ENCODE results near the gene CEPT1.

Gene CEPT1

DNA sequence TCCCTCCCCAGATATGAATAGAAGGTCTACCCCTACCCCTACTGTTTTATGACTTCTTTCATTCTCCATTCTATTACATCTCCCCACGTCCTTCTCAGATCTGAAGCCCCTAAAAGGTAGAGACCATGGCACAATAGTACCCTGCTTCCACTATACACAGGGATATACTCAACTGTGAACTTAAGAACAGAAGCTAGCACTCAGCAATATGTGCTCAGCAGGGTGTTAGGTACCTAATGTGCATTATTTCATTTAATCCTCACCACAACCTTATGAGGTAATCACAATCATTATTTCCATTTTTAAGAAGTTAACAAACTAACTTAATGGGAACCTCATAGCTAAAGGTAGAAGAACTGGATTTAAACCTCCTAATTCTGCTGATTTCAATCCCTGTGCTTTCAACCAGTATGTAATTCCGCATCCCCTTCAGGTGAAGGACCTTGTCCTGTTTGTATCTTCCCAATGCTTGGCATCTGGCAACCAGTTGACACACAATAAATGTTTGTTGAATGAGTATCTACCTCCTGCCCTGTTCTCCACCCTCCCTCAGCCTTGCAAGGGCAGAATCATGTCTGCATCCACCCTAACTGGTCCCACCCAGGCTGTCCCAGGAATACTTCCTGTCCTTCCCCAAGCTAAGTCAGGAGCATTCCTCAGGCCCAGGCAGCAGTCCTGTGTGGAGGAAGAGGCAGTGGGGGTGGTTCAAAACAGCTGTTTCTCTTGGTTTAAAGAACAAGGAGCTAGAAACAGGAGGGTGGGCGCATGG lies 53.9 kb downstream of the CEPT1 start:
- H3K9me3 Mint-ChIP-seq (ENCODE audit: low read depth), result no peaks in the 10 kb centered on the region
- H3K36me3 Mint-ChIP-seq, result peaks cover 54% of the 10 kb centered on the region
- peak overlapping the region; percentile 100 for H3K27ac Mint-ChIP-seq
- H3K4me3 Mint-ChIP-seq, result peak overlapping the region; percentile 100
- H3K27me3 Mint-ChIP-seq, result no peaks in the 10 kb centered on the region
- peaks cover 90% of the 10 kb centered on the region for H3K4me1 Mint-ChIP-seq (ENCODE audit: low read depth)

DNA sequence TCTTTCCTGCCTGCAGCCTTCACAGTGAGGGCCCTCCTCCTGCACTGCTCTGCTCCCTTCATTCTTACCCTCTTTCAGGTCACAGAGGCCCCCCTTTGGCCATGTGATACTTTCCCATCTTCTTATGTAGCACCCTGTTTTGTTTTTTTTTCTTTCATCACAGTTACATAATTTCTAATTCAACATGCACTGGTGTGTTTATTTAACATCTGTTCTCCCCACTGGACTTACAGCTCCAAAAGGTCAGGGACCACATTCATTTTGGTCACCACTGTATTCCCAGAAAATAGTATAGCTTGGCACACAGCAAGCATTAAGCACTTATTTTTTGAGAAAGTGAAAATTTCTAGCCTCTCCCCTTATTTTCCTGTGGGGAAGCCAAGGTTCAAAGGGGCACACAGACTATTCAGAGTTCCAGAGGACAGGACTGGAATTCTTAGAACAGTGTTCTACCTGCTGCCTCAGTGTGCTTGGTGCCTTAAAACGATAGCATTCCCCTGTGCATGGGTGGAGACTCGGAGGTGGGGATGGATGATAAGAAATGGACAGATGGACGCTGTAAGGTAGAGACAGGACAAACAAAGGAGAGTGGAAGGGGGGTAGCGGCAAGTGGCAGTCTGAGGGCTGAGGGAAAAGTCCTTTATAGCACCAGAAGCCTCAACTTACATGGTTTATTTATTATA lies 55.1 kb downstream of the CEPT1 start:
- Mint-ChIP-seq H3K9me3 (ENCODE audit: low read depth) (no peaks in the 10 kb centered on the region), H3K4me3 (peak overlapping the region; percentile 100), H3K36me3 (peaks cover 48% of the 10 kb centered on the region), H3K27ac (peak overlapping the region; percentile 100), H3K4me1 (ENCODE audit: low read depth) (peaks cover 81% of the 10 kb centered on the region), H3K27me3 (no peaks in the 10 kb centered on the region)

DNA sequence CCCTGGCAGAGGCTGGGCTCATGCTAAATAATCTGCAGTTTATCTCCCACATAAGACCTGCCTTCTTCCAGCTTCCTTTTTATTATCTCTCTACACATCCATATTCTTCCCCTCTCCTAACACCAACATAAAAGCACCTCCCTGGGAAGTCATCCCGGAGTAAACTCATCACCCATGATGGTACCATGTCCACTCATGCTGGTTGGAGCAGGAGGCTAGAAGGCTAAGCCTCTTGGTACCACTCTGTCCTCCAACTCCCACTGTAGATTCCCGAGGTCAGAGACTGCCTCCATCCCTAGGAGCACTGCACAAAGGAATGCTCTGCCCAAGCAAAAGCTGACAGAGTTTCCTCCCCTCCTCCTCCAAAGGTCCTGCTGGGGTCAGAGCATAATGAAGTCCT lies 56.2 kb downstream of the CEPT1 start:
- Mint-ChIP-seq H3K4me1 (ENCODE audit: low read depth) (peaks cover 78% of the 10 kb centered on the region), H3K4me3 (peak overlapping the region; percentile 100), H3K36me3 (peaks cover 38% of the 10 kb centered on the region), H3K27ac (peak overlapping the region; percentile 100), H3K9me3 (ENCODE audit: low read depth) (no peaks in the 10 kb centered on the region), H3K27me3 (no peaks in the 10 kb centered on the region)

DNA sequence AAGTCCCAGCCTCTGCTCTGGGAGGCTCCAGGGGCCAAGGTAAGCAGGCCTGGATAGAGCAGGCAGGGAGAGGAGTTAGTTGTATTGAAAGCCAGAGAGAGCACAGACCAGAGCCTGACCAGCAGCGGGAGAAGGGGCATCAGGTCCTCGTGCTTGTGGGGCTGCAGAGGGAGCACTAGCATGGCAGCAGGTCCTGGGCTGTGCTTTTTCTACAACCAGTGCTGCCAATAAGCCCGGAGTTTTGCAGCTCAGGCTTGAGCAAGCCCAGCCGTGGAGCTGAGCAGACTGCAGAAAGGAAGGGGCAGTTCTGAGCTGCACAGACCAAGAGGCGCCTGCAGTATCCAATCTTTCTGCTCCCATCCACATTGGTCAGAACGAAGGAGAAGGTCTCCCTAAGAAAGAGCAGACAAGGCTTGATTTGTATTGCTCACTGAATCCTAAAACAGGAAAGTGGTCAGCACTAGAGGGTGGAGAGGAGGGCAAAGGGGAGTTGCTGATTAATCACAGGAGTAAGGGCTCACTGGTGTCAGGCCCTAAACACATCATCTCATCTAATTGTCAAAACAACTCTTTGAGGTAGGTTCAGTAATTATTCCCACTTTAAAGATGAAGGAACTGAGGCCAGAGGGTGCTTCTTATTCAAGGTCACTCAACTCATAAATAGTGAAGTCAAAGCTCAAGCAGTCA lies 57.7 kb downstream of the CEPT1 start:
- peaks cover 33% of the 10 kb centered on the region for H3K36me3 Mint-ChIP-seq

DNA sequence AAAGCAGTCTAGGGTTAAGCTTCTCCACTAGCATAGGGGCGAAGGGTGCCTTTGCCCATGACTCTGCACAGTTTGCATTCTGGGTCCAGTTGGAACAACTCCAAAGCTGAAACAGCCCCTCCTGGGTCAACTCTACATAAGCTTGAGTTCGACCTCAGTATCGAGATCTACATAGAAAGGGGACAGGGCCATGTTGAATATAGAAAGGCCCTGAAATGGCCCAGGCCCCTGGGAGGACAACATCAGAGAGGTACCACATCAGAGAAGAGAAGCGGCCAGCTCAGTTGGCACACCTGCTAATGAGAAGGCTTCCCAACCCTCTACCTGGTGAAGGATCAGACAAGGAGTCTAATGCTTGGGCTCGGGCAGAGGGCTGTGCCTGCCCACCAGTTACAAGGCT lies 58.8 kb downstream of the CEPT1 start:
- H3K27ac Mint-ChIP-seq, result peak overlapping the region; percentile 100
- no peaks in the 10 kb centered on the region for H3K9me3 Mint-ChIP-seq (ENCODE audit: low read depth)
- peak overlapping the region; percentile 100 for H3K4me3 Mint-ChIP-seq
- H3K36me3 Mint-ChIP-seq, result peaks cover 27% of the 10 kb centered on the region
- peaks cover 73% of the 10 kb centered on the region for H3K4me1 Mint-ChIP-seq (ENCODE audit: low read depth)
- H3K27me3 Mint-ChIP-seq, result no peaks in the 10 kb centered on the region

More for the DNA sequence above, 57.7 kb downstream of the CEPT1 start:
- H3K9me3 Mint-ChIP-seq (ENCODE audit: low read depth), result no peaks in the 10 kb centered on the region
- H3K27ac Mint-ChIP-seq, result peak overlapping the region; percentile 100
- H3K4me1 Mint-ChIP-seq (ENCODE audit: low read depth), result peaks cover 77% of the 10 kb centered on the region
- H3K27me3 Mint-ChIP-seq, result no peaks in the 10 kb centered on the region
- peak overlapping the region; percentile 100 for H3K4me3 Mint-ChIP-seq

DNA sequence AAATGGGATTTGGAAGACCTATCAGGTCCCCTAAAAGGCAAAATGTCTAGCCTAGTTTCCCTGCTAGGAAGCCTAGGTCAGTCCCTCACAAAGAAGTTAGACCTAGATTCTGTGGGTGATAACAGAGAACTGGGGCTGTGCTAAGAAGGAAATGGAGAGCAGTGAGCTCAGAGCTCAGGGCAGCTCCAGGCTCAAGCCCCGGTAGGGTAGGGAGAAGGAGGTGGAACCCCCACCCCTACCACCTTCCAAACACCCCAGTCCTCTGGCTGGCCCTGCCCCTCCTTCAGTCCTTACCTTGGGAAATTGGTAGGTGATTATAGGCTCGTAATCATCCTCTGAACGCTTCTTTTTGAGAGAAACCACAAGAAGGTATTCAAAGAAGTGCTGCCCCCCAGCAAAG lies 59.3 kb downstream of the CEPT1 start:
- Mint-ChIP-seq H3K4me1 (ENCODE audit: low read depth) (peaks cover 68% of the 10 kb centered on the region), H3K27ac (peak overlapping the region; percentile 100), H3K36me3 (peaks cover 26% of the 10 kb centered on the region), H3K4me3 (peak overlapping the region; percentile 100), H3K9me3 (ENCODE audit: low read depth) (no peaks in the 10 kb centered on the region), H3K27me3 (no peaks in the 10 kb centered on the region)

DNA sequence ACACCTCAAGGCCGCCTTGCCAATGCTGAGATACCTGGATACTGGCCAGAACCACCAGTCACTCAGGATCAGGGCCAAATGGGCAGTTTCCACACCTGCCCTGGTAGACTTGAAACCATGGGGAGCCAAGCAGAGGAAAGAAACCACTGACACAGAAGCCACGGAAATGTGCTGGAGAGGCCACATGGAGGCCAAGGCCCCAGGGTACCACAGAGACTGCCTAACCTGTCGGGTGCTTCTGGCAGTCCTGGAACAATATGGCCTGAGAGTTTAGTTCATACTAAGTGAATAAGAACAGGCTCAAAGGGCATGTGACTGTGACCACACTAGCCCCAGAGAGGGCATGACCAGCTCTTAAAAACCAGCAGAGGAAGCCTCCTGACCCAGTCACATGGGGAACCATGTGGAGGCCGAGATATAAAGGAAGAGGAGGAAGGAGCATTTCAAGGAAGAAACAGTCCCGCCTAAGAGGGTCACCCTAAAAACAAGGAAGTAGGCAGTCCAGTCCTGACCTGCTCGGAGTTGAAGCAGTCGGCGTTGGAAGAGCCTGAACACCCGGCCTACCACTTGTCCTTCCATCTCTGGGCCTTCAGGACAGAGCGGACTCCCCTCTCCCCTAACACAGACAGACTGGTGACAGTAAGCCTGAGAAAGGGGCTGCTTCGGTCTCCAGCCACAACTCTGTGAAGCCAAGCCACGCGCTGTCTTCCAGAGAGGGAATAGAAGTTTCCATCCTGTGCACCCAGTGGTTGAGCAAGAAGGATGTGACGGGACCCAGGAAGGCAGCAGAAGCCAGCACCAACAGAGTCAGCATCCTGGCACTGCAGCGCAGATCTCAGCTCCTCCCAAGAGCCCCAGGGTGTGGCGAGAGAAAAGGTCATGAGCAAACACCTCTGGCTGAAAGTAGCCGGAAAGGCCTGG lies 60.1 kb downstream of the CEPT1 start, which contains the start of gene DENND2D:
TSS of gene DENND2D (minus strand) at position 766 of the 921 bp plus-strand sequence. CDS start at position 579, 187 bp downstream.
- no peaks in the 10 kb centered on the region for H3K9me3 Mint-ChIP-seq (ENCODE audit: low read depth)
- H3K4me3 Mint-ChIP-seq, result peak within 1 kb of the TSS; percentile 100
- H3K4me1 Mint-ChIP-seq (ENCODE audit: low read depth), result peaks cover 66% of the 10 kb centered on the region
- H3K36me3 Mint-ChIP-seq, result peaks cover 19% of the 10 kb centered on the region
- H3K27me3 Mint-ChIP-seq, result no peaks in the 10 kb centered on the region
- peak within 1 kb of the TSS; percentile 100 for H3K27ac Mint-ChIP-seq

DNA sequence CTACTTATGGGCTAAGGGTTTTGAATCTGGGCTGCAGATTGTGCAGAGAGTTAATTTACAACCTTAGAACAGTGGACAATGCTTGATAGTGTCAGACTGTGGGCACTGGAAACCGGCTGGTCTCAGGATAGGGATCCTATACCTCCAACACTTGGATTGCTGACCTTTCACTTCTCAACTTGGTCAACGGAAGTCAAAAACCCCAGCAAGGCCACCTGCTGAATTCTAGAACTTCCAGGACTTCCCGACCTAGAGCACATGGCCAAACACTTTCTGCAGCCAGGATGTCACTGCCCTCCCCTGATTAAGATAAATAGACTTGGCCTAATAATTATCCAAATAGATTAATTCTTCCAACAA lies 60.8 kb downstream of the CEPT1 start:
- H3K36me3 Mint-ChIP-seq, result peaks cover 16% of the 10 kb centered on the region
- H3K27ac Mint-ChIP-seq, result peak overlapping the region; percentile 100
- H3K4me1 Mint-ChIP-seq (ENCODE audit: low read depth), result peaks cover 65% of the 10 kb centered on the region
- H3K4me3 Mint-ChIP-seq, result peak overlapping the region; percentile 100
- H3K9me3 Mint-ChIP-seq (ENCODE audit: low read depth), result no peaks in the 10 kb centered on the region
- H3K27me3 Mint-ChIP-seq, result no peaks in the 10 kb centered on the region

DNA sequence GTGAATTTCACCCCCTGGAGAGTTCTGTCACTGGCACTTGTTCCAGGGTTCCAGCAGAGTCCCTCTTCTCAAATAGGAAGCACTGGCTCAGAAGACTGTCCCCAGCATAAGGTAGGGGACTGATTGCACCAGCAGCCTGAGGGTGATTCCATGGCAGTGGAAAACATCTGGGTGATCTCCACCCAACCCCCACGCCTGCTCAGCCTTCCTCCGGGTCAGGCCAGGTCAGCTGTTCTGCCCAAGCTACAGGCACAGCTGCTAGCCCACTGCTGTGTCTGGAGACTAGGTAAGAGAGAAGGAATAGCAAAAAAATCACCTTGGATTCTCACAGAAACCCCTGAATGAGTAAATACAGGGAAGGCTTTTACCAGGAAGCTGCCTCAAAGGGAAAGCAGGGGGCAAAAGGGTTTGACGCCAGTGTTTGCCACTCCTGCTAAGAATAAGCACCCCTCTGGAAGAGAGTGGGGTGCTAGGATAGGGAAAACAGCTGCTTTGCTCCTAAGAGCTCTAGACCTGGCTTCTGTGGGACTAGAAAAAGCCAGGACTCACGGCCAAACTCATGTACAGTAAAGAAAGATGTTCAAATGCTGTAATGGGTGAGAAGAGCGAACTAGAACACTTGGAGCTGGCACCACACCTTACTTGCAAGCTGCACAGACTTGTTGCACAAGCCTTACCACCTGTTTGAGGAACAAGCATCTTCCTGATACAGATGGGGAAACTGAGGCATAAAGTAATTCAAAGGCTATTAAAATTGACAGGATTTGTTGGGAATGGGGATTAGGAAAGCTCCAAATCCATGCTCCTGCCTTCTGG lies 61.5 kb downstream of the CEPT1 start:
- H3K4me3 Mint-ChIP-seq, result peak overlapping the region; percentile 100
- no peaks in the 10 kb centered on the region for H3K9me3 Mint-ChIP-seq (ENCODE audit: low read depth)
- peaks cover 64% of the 10 kb centered on the region for H3K4me1 Mint-ChIP-seq (ENCODE audit: low read depth)
- H3K27ac Mint-ChIP-seq, result peak overlapping the region; percentile 100
- H3K36me3 Mint-ChIP-seq, result peaks cover 15% of the 10 kb centered on the region
- no peaks in the 10 kb centered on the region for H3K27me3 Mint-ChIP-seq

DNA sequence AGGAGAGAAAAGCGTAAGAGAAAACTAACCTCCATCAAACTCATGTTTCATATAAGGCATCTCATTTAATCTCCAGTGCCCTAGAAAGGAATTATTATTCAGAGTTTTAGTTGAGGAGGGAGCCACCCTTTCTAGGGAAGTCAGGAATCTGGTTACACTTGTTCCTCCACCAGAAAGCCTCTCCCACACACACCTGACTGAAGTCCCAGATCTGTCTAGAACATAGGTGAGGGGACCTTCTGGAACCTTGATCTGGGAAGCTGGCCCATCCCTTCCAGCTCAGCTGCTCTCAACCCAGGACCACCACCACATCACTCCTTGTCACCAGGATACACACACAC lies 62.3 kb downstream of the CEPT1 start:
- Mint-ChIP-seq H3K27ac (peak overlapping the region; percentile 100), H3K36me3 (peaks cover 9% of the 10 kb centered on the region), H3K27me3 (no peaks in the 10 kb centered on the region), H3K4me3 (peak overlapping the region; percentile 100), H3K4me1 (ENCODE audit: low read depth) (peaks cover 61% of the 10 kb centered on the region), H3K9me3 (ENCODE audit: low read depth) (no peaks in the 10 kb centered on the region)

DNA sequence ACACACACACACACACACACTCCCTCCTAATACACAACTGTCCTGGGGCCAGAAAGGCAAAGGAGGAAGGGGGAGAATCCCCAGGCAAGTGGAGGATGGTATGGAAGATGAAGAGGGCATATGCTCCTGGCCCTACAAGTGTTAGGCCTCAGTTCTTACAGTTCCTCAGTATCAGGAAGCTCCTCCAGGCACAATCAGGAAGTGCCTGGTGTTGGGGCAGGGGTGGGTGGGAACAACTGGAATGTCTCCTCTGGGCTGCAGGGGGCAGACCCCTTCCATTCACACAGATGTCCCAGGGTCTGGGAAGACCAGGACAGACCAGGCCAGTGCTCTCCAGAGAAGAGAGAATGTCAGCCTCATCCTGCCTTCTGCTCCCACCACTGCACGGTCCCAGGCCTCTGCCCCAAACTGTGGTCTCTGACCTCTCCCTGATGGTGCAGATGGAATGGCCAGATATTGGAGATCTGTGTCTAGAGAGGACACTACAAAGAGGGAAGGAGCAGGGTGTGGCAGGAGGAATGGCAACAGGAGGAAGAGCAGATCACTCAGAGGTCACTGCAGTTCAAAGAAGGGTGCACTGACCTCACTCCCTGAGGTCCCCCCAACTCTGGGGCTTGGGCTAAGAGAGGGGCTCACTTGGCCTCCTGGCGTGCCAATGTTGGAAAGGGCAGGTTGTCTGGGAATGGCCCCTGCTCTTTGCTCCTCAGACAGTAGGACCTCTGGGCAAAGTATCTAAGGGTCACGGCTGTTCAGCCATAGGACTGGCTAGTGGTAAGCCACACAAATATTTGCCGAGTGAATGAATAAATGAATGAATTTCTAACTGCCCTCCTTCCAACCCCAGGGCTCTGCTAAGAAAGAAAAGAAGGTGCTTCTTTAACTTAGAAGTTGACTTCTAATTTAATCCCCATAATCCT lies 62.9 kb downstream of the CEPT1 start:
- Mint-ChIP-seq H3K36me3 (peaks cover 3% of the 10 kb centered on the region), H3K27me3 (no peaks in the 10 kb centered on the region), H3K4me3 (peak overlapping the region; percentile 100), H3K4me1 (ENCODE audit: low read depth) (peaks cover 59% of the 10 kb centered on the region), H3K27ac (peak overlapping the region; percentile 100), H3K9me3 (ENCODE audit: low read depth) (no peaks in the 10 kb centered on the region)

DNA sequence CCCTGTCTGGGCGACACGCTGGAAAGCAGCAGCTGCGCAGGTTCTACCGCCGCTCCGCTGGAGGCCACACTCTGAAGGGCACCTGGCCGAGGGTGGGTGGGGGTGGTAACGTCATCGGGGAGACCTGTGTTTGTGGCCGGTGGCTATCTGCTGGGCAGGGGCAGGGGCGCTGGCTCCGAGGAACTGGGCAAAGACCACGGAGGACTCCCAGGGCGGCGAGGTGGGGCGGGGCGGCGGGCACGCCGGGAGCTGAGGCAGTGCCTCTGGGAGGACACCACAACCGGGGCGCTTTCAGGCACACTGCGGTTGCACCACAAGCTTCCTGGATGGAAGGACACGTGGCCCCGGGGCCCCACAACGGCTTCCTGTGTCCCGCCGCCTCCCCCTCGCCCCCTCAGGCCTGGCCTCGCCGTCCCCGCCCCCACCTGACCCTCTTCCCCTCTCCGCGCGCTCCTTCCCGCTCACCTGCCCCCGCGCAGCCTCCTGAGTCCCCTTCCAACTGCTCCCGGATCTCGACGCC lies 63.7 kb downstream of the CEPT1 start:
- Mint-ChIP-seq H3K27me3 (no peaks in the 10 kb centered on the region), H3K36me3 (peaks cover 1% of the 10 kb centered on the region), H3K4me1 (ENCODE audit: low read depth) (peaks cover 63% of the 10 kb centered on the region), H3K27ac (peak overlapping the region; percentile 100), H3K4me3 (peak overlapping the region; percentile 100), H3K9me3 (ENCODE audit: low read depth) (no peaks in the 10 kb centered on the region)

Measured in activated naive CD8-positive, alpha-beta T cell (primary cell).